HepG2 (cell line): Measurements from ENCODE around the gene ROBO3. TPM values are rescaled to one million over a fixed set of nuclear protein-coding genes. Genes with fewer than 3 reads are reported as not detected.

ENCODE experiments used
- ATAC-seq: fragments of 200-7000 bp; cut with Tn5 transposase; 3 replicates; pipeline ENCODE4 v1.9.1; 2020; ENCODE audit warnings: mild to moderate bottlenecking, moderate library complexity
- BruUV-seq: library from RNA; stranded (reverse); fragments of 400-500 nt; replicated peaks from 2 replicates; lab custom pipeline; 2021; lab: Mats Ljungman, UMichigan
- CTCF ChIA-PET: fragments of 300-600 bp; formaldehyde crosslinking; extraction: SDS; loops from one replicate; lab custom pipeline; 2021; ENCODE audit warnings: low total read pairs, inconsistent platforms, low intra/inter-chr PET ratio; lab: Yijun Ruan, JAX
- POLR2A ChIA-PET: fragments of 350-600 bp; sonication (Branson Sonifier 250); formaldehyde crosslinking; loops from one replicate; lab custom pipeline; 2020; ENCODE audit warnings: antibody characterized with exemption, inconsistent platforms; lab: Yijun Ruan, JAX
- DNase-seq: peaks from one replicate; pipeline ENCODE4 v3.0.0-alpha.2; 2015; ENCODE audit warnings: low spot score
- FAIRE-seq: peaks from 3 replicates; lab custom pipeline; 2011; peaks lifted over from hg19 to GRCh38; lab: Jason Lieb, UNC
- H2AFZ ChIP-seq: one replicate; pipeline ENCODE4 v1.6.1; 2011; ENCODE audit warnings: low read length, inconsistent platforms
- H3K27ac ChIP-seq: fragments of 300-600 bp; 3 replicates; pipeline ENCODE4 v1.8.0; 2011; ENCODE audit warnings: mixed run types, mild to moderate bottlenecking, mixed read lengths, low read length, inconsistent platforms; ENCODE audit not compliant: insufficient read depth; ENCODE audit errors: extremely low read length
- H3K27me3 ChIP-seq, 2 experiments: fragments of 200-600 bp in 1 of 2; 2 replicates in 1 of 2; 3 replicates in 1 of 2; pipeline versions ENCODE4 v1.6.0 to v1.8.0; 2011; ENCODE audit warnings: low read length in 2 of 2, mild to moderate bottlenecking in 2 of 2, moderate library complexity in 2 of 2, inconsistent platforms in 1 of 2; ENCODE audit not compliant: insufficient read depth in 2 of 2, control insufficient read depth in 1 of 2
- H3K36me3 ChIP-seq, 2 experiments: fragments of 200-600 bp in 1 of 2; replicated peaks in 1 of 2; 2 replicates in 1 of 2; 3 replicates in 1 of 2; pipeline versions ENCODE4 v1.5.1 to v1.8.0; 2011; ENCODE audit warnings: low read length in 2 of 2, inconsistent platforms in 1 of 2; ENCODE audit not compliant: insufficient read depth in 2 of 2, control insufficient read depth in 1 of 2
- H3K4me1 ChIP-seq: 2 replicates; pipeline ENCODE4 v1.5.1; 2012; ENCODE audit warnings: low read length, inconsistent platforms; ENCODE audit not compliant: insufficient read depth
- H3K4me2 ChIP-seq: 2 replicates; pipeline ENCODE4 v1.6.0; 2011; ENCODE audit warnings: low read depth, low read length, inconsistent platforms
- H3K4me3 ChIP-seq, 3 experiments: fragments of 200-600 bp in 1 of 3; sonication (generic), shearing (Covaris generic) in 1 of 3; replicated peaks in 1 of 3; 2 replicates each; pipeline ENCODE4 v1.5.1; 2011 to 2016; ENCODE audit warnings: low read length in 3 of 3, inconsistent platforms in 2 of 3, low read depth in 2 of 3, mild to moderate bottlenecking in 2 of 3, control low read depth in 1 of 3, mixed read lengths in 1 of 3; ENCODE audit not compliant: insufficient read depth in 1 of 3
- H3K79me2 ChIP-seq: one replicate; pipeline ENCODE4 v1.6.1; 2011; ENCODE audit warnings: low read length, inconsistent platforms; ENCODE audit not compliant: insufficient read depth
- H3K9ac ChIP-seq: 2 replicates; pipeline ENCODE4 v1.6.0; 2011; ENCODE audit warnings: mild to moderate bottlenecking, low read depth, low read length, inconsistent platforms; ENCODE audit not compliant: insufficient read depth
- H3K9me3 ChIP-seq: 2 replicates; pipeline ENCODE4 v1.5.1; 2012; ENCODE audit warnings: mild to moderate bottlenecking, low read length
- H4K20me1 ChIP-seq: 2 replicates; pipeline ENCODE4 v1.6.0; 2011; ENCODE audit warnings: inconsistent platforms, mild to moderate bottlenecking, low read length, moderate library complexity; ENCODE audit not compliant: insufficient read depth
- CC2D1A ChIP-seq: sonication (generic); formaldehyde crosslinking; IDR thresholded peaks from 2 replicates; pipeline ENCODE4 v1.8.1; 2023; ENCODE audit warnings: mild to moderate bottlenecking, missing genetic modification reagents
- FOXA3 ChIP-seq: IDR thresholded peaks from 2 replicates; pipeline ENCODE4 v1.6.1; 2016; ENCODE audit warnings: missing genetic modification reagents, missing compliant biosample characterization
- FUBP1 ChIP-seq: sonication (generic); formaldehyde crosslinking; IDR thresholded peaks from 2 replicates; pipeline ENCODE4 v1.5.1; 2020; ENCODE audit warnings: missing genetic modification reagents, mild to moderate bottlenecking, borderline replicate concordance
- MAF1 ChIP-seq: sonication (generic); formaldehyde crosslinking; IDR thresholded peaks from 2 replicates; pipeline ENCODE4 v1.5.0; 2020; ENCODE audit warnings: missing genetic modification reagents, borderline replicate concordance
- MAFG ChIP-seq: sonication (generic); formaldehyde crosslinking; IDR thresholded peaks from 2 replicates; pipeline ENCODE4 v1.5.1; 2020; ENCODE audit warnings: mild to moderate bottlenecking, missing genetic modification reagents
- PRMT3 ChIP-seq: sonication (generic); formaldehyde crosslinking; IDR thresholded peaks from 2 replicates; pipeline ENCODE4 v1.8.1; 2022; ENCODE audit warnings: low read depth, mild to moderate bottlenecking, moderate library complexity, missing genetic modification reagents, borderline replicate concordance
- SPEN ChIP-seq: sonication (generic); formaldehyde crosslinking; IDR thresholded peaks from 2 replicates; pipeline ENCODE4 v1.5.1; 2020; ENCODE audit warnings: low read depth, mild to moderate bottlenecking, missing genetic modification reagents
- THAP11 ChIP-seq: IDR thresholded peaks from 2 replicates; pipeline ENCODE4 v1.6.1; 2016; ENCODE audit warnings: missing biosample characterization, missing genetic modification reagents
- TOE1 ChIP-seq: sonication (generic); formaldehyde crosslinking; IDR thresholded peaks from 2 replicates; pipeline ENCODE4 v1.4.0; 2020; ENCODE audit warnings: mild to moderate bottlenecking, missing genetic modification reagents
- U2AF2 ChIP-seq: fragments of 200-400 bp; formaldehyde crosslinking; IDR thresholded peaks from 2 replicates; pipeline ENCODE4 v1.6.1; 2017; ENCODE audit warnings: low read depth, mild to moderate bottlenecking, low read length
- ZBTB8A ChIP-seq: sonication (generic); formaldehyde crosslinking; IDR thresholded peaks from 2 replicates; pipeline ENCODE4 v1.4.0; 2020; ENCODE audit warnings: mild to moderate bottlenecking, low read depth, missing genetic modification reagents, borderline replicate concordance
- ZMYM3 ChIP-seq: sonication (generic); formaldehyde crosslinking; IDR thresholded peaks from 2 replicates; pipeline ENCODE4 v1.5.1; 2020; ENCODE audit warnings: mild to moderate bottlenecking, missing genetic modification reagents
- ZNF234 ChIP-seq: sonication (generic); formaldehyde crosslinking; conservative IDR thresholded peaks from 2 replicates; pipeline ENCODE4 v1.5.1; 2020; ENCODE audit warnings: mild to moderate bottlenecking, missing genetic modification reagents
- ZNF253 ChIP-seq: sonication (generic); formaldehyde crosslinking; IDR thresholded peaks from 2 replicates; pipeline ENCODE4 v1.8.0; 2022; ENCODE audit warnings: mild to moderate bottlenecking, missing genetic modification reagents, borderline replicate concordance
- ZNF281 ChIP-seq: sonication (generic); formaldehyde crosslinking; IDR thresholded peaks from 2 replicates; pipeline ENCODE4 v1.4.0; 2020; ENCODE audit warnings: missing genetic modification reagents, borderline replicate concordance
- ZNF343 ChIP-seq: sonication (generic); formaldehyde crosslinking; IDR thresholded peaks from 2 replicates; pipeline ENCODE4 v1.4.0; 2020; ENCODE audit warnings: mild to moderate bottlenecking, missing genetic modification reagents
- ZNF451 ChIP-seq: sonication (generic); formaldehyde crosslinking; IDR thresholded peaks from 2 replicates; pipeline ENCODE4 v1.5.0; 2020; ENCODE audit warnings: mild to moderate bottlenecking, missing genetic modification reagents
- ZNF577 ChIP-seq: sonication (generic); formaldehyde crosslinking; IDR thresholded peaks from 2 replicates; pipeline ENCODE4 v1.4.0; 2020; ENCODE audit warnings: mild to moderate bottlenecking, low read depth, missing genetic modification reagents, borderline replicate concordance
- ZNF780A ChIP-seq: sonication (generic); formaldehyde crosslinking; IDR thresholded peaks from 2 replicates; pipeline ENCODE4 v1.8.0; 2022; ENCODE audit warnings: mild to moderate bottlenecking, missing genetic modification reagents, moderate library complexity
- ZNF878 ChIP-seq: sonication (generic); formaldehyde crosslinking; IDR thresholded peaks from 2 replicates; pipeline ENCODE4 v1.8.1; 2023; ENCODE audit warnings: mild to moderate bottlenecking, missing genetic modification reagents, moderate library complexity
- ZSCAN12 ChIP-seq: sonication (generic); formaldehyde crosslinking; IDR thresholded peaks from 2 replicates; pipeline ENCODE4 v1.9.0; 2021; ENCODE audit warnings: mild to moderate bottlenecking, missing genetic modification reagents
- WGBS: methylation state at CpG from one replicate; pipeline ENCODE4 v1.1.6; 2017; ENCODE audit warnings: low lambda C conversion rate; 5-methylcytosine and 5-hydroxymethylcytosine counted together
- in situ Hi-C: cut with HindIII; loops from 2 replicates; pipeline ENCODE4 v1.10.0; 2017; ENCODE audit warnings: low pct_unique_long_range_greater_than_20kb; ENCODE audit not compliant: extremely low pct_ligation_motif_present
- intact Hi-C: fragments of 100-400 bp; cut with micrococcal nuclease; formaldehyde crosslinking; loops from one replicate; pipeline ENCODE4 v1.10.0; 2022; ENCODE audit not compliant: unreplicated experiment
- polyA plus RNA-seq, 8 experiments: library from polyadenylated mRNA; depleted of rRNA in 3 of 8; stranded (reverse) in 7 of 8; unstranded in 1 of 8; fragments of >200 nt; fragmentation: Illumina TruSeq in 4 of 8; extraction: Trizol in 4 of 8; gene quantifications; 2 replicates each; pipeline versions ENCODE4 v1.2.1 to v1.2.3, GENCODE V29; 2011 to 2016; ENCODE audit warnings: low read depth in 4 of 8, missing spikeins in 1 of 8, mixed read lengths in 1 of 8; ENCODE audit not compliant: insufficient read depth in 1 of 8
- total RNA-seq, 5 experiments: library from RNA; depleted of rRNA; stranded (reverse); fragments of >200 nt; fragmentation: Illumina TruSeq; extraction: Trizol; gene quantifications; 2 replicates each; pipeline ENCODE4 v1.2.3, GENCODE V29; 2016; ENCODE audit warnings: low read depth in 1 of 5

ROBO3 gene
- total and polyA plus RNA-seq, 2 of the 13 experiments (the other 11 are each of a cell fraction or from before 2014, with no cell fraction given): 0.07 to 2.4 TPM

- TF ChIP-seq ZNF343 (CRISPR knock-in tag) (no peak), THAP11 (CRISPR knock-in tag) (no peak), FOXA3 (CRISPR knock-in tag) (no peak), ZNF281 (CRISPR knock-in tag) (no peak), CC2D1A (CRISPR knock-in tag) (no peak), ZNF780A (CRISPR knock-in tag) (no peak), SPEN (CRISPR knock-in tag) (no peak), FUBP1 (no peak)
- TF ChIP-seq, all 625 proteins: peak for 0
Observed at GRCh38 chr11:124869331-124869730, 4.1 kb downstream of the ROBO3 start (continued).

- no peak overlapping the region for H2AFZ ChIP-seq
- no peak overlapping the region for H3K9ac ChIP-seq
- DNase-seq (no peak), ATAC-seq (no peak), FAIRE-seq (no peak)
- H3K9me3 ChIP-seq: no peaks in the 10 kb centered on the region
- peaks cover 14 to 76% of the 10 kb centered on the region in 2 experiments; a peak in 4 of 5 replicates for H3K27me3 ChIP-seq
- POLR2A ChIA-PET: no interaction called here
- no peaks in the 10 kb centered on the region for H3K36me3 ChIP-seq
- H3K79me2 ChIP-seq: no peaks in the 10 kb centered on the region
- H4K20me1 ChIP-seq: no peaks in the 10 kb centered on the region
- H3K4me3 ChIP-seq: no peak overlapping the region
- in situ Hi-C loops (loop anchor here (10.0 kb wide), 3 partner anchors 195 to 465 kb away; partner anchors contain the start of genes SIAE and SPA17), intact Hi-C loops (no loop called here)
- H3K4me1 ChIP-seq: peaks cover 24% of the 10 kb centered on the region
- CTCF ChIA-PET: no interaction called here
- H3K27ac ChIP-seq: no peak overlapping the region
- H3K4me2 ChIP-seq: no peak overlapping the region
- no TSS peak for BruUV-seq
- 63% methylated on average over 7 of the region's 14 CpGs for WGBS
- no peak for TF ChIP-seq ZNF253 (CRISPR knock-in tag)
- TF ChIP-seq PRMT3 (CRISPR knock-in tag): no peak
- no peak for TF ChIP-seq ZNF451 (CRISPR knock-in tag)
- no peak for TF ChIP-seq MAF1 (CRISPR knock-in tag)
- TF ChIP-seq ZNF878 (CRISPR knock-in tag): no peak
- no peak for TF ChIP-seq MAFG
- no peak for TF ChIP-seq ZBTB8A (CRISPR knock-in tag)
- no peak for TF ChIP-seq ZMYM3
- no peak for TF ChIP-seq ZSCAN12 (CRISPR knock-in tag)
- TF ChIP-seq TOE1 (CRISPR knock-in tag): no peak
- no peak for TF ChIP-seq ZNF577 (CRISPR knock-in tag)
- no peak for TF ChIP-seq ZNF234
- no peak for TF ChIP-seq U2AF2
Observed at GRCh38 chr11:124869856-124870387, 4.7 kb downstream of the ROBO3 start.
